HepG2 (cell line): ENCODE measurements around the gene TMEM107. TPM values are rescaled to one million over a fixed set of nuclear protein-coding genes. Genes with fewer than 3 reads are reported as not detected.

Source experiments
- ADNP ChIP-seq: sonication (generic); formaldehyde crosslinking; IDR thresholded peaks from 2 replicates; pipeline ENCODE4 v1.4.0; 2020; ENCODE audit warnings: missing genetic modification reagents
- GFI1 ChIP-seq: sonication (generic); formaldehyde crosslinking; IDR thresholded peaks from 2 replicates; pipeline ENCODE4 v1.5.0; 2020; ENCODE audit warnings: missing genetic modification reagents, mild to moderate bottlenecking, borderline replicate concordance
- HDAC2 ChIP-seq: sonication (generic); formaldehyde crosslinking; IDR thresholded peaks from 2 replicates; pipeline ENCODE4 v1.4.0; 2020; ENCODE audit warnings: missing genetic modification reagents
- HNF4G ChIP-seq, 2 experiments: sonication (generic) in 1 of 2; formaldehyde crosslinking in 1 of 2; IDR thresholded peaks; 2 replicates each; pipeline versions ENCODE4 v1.4.0 to v1.6.1; 2011 to 2020; ENCODE audit warnings: borderline replicate concordance in 2 of 2, low read depth in 2 of 2, mild to moderate bottlenecking in 2 of 2, low read length in 1 of 2, missing genetic modification reagents in 1 of 2, moderate library complexity in 1 of 2
- KDM4B ChIP-seq: sonication (generic); formaldehyde crosslinking; IDR thresholded peaks from 2 replicates; pipeline ENCODE4 v1.4.0; 2020; ENCODE audit warnings: missing genetic modification reagents
- KMT2A ChIP-seq: sonication (generic); formaldehyde crosslinking; IDR thresholded peaks from 2 replicates; pipeline ENCODE4 v1.4.0; 2020; ENCODE audit warnings: missing genetic modification reagents
- PAWR ChIP-seq: sonication (generic); formaldehyde crosslinking; IDR thresholded peaks from 2 replicates; pipeline ENCODE4 v1.4.0; 2020; ENCODE audit warnings: missing genetic modification reagents, mild to moderate bottlenecking, borderline replicate concordance
- PRPF4 ChIP-seq: fragments of 200-400 bp; formaldehyde crosslinking; IDR thresholded peaks from 2 replicates; pipeline ENCODE4 v1.6.1; 2016; ENCODE audit warnings: low read length, low read depth; ENCODE audit not compliant: poor library complexity, severe bottlenecking
- TCF7L2 ChIP-seq: IDR thresholded peaks from 2 replicates; pipeline ENCODE4 v1.6.1; 2011; ENCODE audit warnings: mild to moderate bottlenecking, low read depth, low read length, moderate library complexity
- ZC3H13 ChIP-seq: sonication (generic); formaldehyde crosslinking; IDR thresholded peaks from 2 replicates; pipeline ENCODE4 v1.8.1; 2023; ENCODE audit warnings: mild to moderate bottlenecking, missing genetic modification reagents, moderate library complexity
- ZNF484 ChIP-seq: sonication (generic); formaldehyde crosslinking; IDR thresholded peaks from 2 replicates; pipeline ENCODE4 v1.5.1; 2020; ENCODE audit warnings: mild to moderate bottlenecking, low read depth, missing genetic modification reagents, borderline replicate concordance
- ZNF660 ChIP-seq: sonication (generic); formaldehyde crosslinking; IDR thresholded peaks from 2 replicates; pipeline ENCODE4 v1.5.1; 2020; ENCODE audit warnings: mild to moderate bottlenecking, low read depth, missing genetic modification reagents, borderline replicate concordance
- ZNF776 ChIP-seq: sonication (generic); formaldehyde crosslinking; IDR thresholded peaks from 2 replicates; pipeline ENCODE4 v1.4.0; 2020; ENCODE audit warnings: mild to moderate bottlenecking, missing genetic modification reagents
- polyA plus RNA-seq, 8 experiments: library from polyadenylated mRNA; depleted of rRNA in 3 of 8; stranded (reverse) in 7 of 8; unstranded in 1 of 8; fragments of >200 nt; fragmentation: Illumina TruSeq in 4 of 8; extraction: Trizol in 4 of 8; gene quantifications; 2 replicates each; pipeline versions ENCODE4 v1.2.1 to v1.2.3, GENCODE V29; 2011 to 2016; ENCODE audit warnings: low read depth in 4 of 8, missing spikeins in 1 of 8, mixed read lengths in 1 of 8; ENCODE audit not compliant: insufficient read depth in 1 of 8
- total RNA-seq, 5 experiments: library from RNA; depleted of rRNA; stranded (reverse); fragments of >200 nt; fragmentation: Illumina TruSeq; extraction: Trizol; gene quantifications; 2 replicates each; pipeline ENCODE4 v1.2.3, GENCODE V29; 2016; ENCODE audit warnings: low read depth in 1 of 5
- TF ChIP-seq, protein P1 (sequence below): sonication (generic); IDR thresholded peaks from 2 replicates; pipeline ENCODE4 v1.6.1; 2016; ENCODE audit warnings: low read depth, borderline replicate concordance
- TF ChIP-seq, protein P2 (sequence below): sonication (generic); formaldehyde crosslinking; IDR thresholded peaks from 2 replicates; pipeline ENCODE4 v1.5.0; 2020; ENCODE audit warnings: mild to moderate bottlenecking, missing genetic modification reagents
- TF ChIP-seq, protein P3 (sequence below): IDR thresholded peaks from 2 replicates; pipeline ENCODE4 v1.6.1; 2016
- TF ChIP-seq, protein P4 (sequence below): sonication (generic); formaldehyde crosslinking; IDR thresholded peaks from 2 replicates; pipeline ENCODE4 v1.5.1; 2020; ENCODE audit warnings: mild to moderate bottlenecking, missing genetic modification reagents, borderline replicate concordance
- TF ChIP-seq, protein P5 (sequence below): sonication (generic); formaldehyde crosslinking; IDR thresholded peaks from 2 replicates; pipeline ENCODE4 v1.5.1; 2020; ENCODE audit warnings: mild to moderate bottlenecking, missing genetic modification reagents, moderate library complexity

Gene TMEM107
- total and polyA plus RNA-seq, 2 of the 13 experiments (the other 11 are each of a cell fraction or from before 2014, with no cell fraction given), result 7.2 to 15.3 TPM

DNA sequence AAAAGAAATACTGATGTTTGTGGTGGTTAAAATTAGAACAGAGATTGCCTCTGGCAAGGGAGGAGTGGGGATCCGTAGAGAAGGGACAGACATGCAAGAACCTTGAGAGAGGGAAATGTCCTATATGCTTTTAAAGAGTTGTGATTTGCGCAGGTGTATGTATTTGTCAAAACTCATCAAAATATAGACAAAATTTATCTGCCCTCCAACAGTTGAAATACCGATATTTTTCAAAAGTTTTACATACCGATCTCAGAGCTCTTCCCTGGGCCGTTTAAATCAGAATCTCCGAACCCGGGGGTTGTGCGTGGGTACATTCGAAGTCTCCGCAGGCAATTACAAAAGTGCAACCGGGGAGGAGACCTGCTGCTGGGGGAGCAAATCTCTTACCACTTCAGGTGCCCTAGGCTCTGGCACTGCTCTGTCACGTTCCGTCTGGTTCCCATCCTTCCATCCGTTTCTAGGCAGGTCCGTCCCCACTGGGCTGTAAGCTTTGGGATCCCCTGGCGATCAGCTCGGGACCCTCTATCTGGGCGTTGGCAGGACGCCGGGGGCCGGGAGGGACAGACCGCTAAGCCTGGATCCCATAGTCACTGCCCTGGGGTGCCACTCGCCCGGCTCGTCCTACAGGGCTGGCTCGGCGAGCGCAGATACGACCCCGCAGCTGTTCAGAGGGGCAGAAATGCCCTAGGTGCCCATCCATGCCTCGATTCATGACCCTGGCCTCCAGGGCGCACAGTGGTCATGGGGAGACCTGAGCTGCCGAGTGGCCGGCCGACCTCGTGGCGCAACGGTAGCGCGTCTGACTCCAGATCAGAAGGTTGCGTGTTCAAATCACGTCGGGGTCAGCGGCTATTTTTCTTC lies 9.6 kb upstream of the TMEM107 start (continued):
- no peak for TF ChIP-seq ZNF660 (CRISPR knock-in tag)
- TF ChIP-seq, protein P1, sequence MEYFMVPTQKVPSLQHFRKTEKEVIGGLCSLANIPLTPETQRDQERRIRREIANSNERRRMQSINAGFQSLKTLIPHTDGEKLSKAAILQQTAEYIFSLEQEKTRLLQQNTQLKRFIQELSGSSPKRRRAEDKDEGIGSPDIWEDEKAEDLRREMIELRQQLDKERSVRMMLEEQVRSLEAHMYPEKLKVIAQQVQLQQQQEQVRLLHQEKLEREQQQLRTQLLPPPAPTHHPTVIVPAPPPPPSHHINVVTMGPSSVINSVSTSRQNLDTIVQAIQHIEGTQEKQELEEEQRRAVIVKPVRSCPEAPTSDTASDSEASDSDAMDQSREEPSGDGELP, result peak; percentile 62; the same call in 1 of the 2 replicates
- TF ChIP-seq, protein P2, sequence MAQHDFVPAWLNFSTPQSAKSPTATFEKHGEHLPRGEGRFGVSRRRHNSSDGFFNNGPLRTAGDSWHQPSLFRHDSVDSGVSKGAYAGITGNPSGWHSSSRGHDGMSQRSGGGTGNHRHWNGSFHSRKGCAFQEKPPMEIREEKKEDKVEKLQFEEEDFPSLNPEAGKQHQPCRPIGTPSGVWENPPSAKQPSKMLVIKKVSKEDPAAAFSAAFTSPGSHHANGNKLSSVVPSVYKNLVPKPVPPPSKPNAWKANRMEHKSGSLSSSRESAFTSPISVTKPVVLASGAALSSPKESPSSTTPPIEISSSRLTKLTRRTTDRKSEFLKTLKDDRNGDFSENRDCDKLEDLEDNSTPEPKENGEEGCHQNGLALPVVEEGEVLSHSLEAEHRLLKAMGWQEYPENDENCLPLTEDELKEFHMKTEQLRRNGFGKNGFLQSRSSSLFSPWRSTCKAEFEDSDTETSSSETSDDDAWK (CRISPR knock-in tag), result no peak
- TF ChIP-seq, protein P3, sequence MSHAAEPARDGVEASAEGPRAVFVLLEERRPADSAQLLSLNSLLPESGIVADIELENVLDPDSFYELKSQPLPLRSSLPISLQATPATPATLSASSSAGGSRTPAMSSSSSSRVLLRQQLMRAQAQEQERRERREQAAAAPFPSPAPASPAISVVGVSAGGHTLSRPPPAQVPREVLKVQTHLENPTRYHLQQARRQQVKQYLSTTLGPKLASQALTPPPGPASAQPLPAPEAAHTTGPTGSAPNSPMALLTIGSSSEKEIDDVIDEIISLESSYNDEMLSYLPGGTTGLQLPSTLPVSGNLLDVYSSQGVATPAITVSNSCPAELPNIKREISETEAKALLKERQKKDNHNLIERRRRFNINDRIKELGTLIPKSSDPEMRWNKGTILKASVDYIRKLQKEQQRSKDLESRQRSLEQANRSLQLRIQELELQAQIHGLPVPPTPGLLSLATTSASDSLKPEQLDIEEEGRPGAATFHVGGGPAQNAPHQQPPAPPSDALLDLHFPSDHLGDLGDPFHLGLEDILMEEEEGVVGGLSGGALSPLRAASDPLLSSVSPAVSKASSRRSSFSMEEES, result no peak
- peak; percentile 48; the same call in 1 of the 2 replicates for TF ChIP-seq HDAC2 (CRISPR knock-in tag)
- TF ChIP-seq HNF4G (IDR thresholded peaks at IDR 0.05; ENCODE audit: borderline replicate concordance, low read depth, low read length), result no peak
- no peak for TF ChIP-seq HNF4G (CRISPR knock-in tag; IDR thresholded peaks at IDR 0.05; ENCODE audit: borderline replicate concordance, low read depth)
- no peak for TF ChIP-seq ZC3H13 (CRISPR knock-in tag)
- no peak for TF ChIP-seq PAWR (CRISPR knock-in tag)
- TF ChIP-seq, protein P4, sequence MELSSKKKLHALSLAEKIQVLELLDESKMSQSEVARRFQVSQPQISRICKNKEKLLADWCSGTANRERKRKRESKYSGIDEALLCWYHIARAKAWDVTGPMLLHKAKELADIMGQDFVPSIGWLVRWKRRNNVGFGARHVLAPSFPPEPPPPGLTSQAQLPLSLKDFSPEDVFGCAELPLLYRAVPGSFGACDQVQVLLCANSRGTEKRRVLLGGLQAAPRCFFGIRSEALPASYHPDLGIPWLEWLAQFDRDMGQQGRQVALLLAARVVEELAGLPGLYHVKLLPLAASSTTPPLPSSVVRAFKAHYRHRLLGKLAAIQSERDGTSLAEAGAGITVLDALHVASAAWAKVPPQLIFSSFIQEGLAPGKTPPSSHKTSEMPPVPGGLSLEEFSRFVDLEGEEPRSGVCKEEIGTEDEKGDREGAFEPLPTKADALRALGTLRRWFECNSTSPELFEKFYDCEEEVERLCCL (CRISPR knock-in tag), result 0 out of 2 replicates have a peak, but pooled peaks have one; percentile 2
- TF ChIP-seq TCF7L2, result no peak
- peak; percentile 69; the same call in 1 of the 2 replicates for TF ChIP-seq GFI1
- no peak for TF ChIP-seq KMT2A (CRISPR knock-in tag)
- TF ChIP-seq ZNF484, result no peak
- TF ChIP-seq, protein P5, sequence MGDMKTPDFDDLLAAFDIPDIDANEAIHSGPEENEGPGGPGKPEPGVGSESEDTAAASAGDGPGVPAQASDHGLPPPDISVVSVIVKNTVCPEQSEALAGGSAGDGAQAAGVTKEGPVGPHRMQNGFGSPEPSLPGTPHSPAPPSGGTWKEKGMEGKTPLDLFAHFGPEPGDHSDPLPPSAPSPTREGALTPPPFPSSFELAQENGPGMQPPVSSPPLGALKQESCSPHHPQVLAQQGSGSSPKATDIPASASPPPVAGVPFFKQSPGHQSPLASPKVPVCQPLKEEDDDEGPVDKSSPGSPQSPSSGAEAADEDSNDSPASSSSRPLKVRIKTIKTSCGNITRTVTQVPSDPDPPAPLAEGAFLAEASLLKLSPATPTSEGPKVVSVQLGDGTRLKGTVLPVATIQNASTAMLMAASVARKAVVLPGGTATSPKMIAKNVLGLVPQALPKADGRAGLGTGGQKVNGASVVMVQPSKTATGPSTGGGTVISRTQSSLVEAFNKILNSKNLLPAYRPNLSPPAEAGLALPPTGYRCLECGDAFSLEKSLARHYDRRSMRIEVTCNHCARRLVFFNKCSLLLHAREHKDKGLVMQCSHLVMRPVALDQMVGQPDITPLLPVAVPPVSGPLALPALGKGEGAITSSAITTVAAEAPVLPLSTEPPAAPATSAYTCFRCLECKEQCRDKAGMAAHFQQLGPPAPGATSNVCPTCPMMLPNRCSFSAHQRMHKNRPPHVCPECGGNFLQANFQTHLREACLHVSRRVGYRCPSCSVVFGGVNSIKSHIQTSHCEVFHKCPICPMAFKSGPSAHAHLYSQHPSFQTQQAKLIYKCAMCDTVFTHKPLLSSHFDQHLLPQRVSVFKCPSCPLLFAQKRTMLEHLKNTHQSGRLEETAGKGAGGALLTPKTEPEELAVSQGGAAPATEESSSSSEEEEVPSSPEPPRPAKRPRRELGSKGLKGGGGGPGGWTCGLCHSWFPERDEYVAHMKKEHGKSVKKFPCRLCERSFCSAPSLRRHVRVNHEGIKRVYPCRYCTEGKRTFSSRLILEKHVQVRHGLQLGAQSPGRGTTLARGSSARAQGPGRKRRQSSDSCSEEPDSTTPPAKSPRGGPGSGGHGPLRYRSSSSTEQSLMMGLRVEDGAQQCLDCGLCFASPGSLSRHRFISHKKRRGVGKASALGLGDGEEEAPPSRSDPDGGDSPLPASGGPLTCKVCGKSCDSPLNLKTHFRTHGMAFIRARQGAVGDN, result peak; percentile 75
- TF ChIP-seq ZNF776 (CRISPR knock-in tag), result no peak
- TF ChIP-seq PRPF4, result peak; percentile 94
- TF ChIP-seq ADNP (CRISPR knock-in tag), result peak; percentile 87
- no peak; the same call in 1 of the 2 replicates for TF ChIP-seq KDM4B (CRISPR knock-in tag)
